GM21786 (cell line): ENCODE measurements around the gene ENO4.
A peak's percentile ranks its signal among the peaks of the same experiment; 100 is the strongest.

Source experiments
- ATAC-seq: cut with Tn5 transposase; IDR thresholded peaks from one replicate; pipeline ENCODE4 v1.9.1; 2021; ENCODE audit not compliant: unreplicated experiment

The ENO4 gene, protein sequence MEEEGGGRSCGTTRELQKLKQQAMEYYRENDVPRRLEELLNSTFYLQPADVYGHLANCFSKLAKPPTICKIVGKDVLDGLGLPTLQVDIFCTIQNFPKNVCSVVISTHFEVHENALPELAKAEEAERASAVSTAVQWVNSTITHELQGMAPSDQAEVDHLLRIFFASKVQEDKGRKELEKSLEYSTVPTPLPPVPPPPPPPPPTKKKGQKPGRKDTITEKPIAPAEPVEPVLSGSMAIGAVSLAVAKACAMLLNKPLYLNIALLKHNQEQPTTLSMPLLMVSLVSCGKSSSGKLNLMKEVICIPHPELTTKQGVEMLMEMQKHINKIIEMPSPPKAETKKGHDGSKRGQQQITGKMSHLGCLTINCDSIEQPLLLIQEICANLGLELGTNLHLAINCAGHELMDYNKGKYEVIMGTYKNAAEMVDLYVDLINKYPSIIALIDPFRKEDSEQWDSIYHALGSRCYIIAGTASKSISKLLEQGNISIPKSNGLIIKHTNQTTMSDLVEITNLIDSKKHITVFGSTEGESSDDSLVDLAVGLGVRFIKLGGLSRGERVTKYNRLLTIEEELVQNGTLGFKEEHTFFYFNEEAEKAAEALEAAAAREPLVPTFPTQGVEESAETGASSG

GRCh38 chr10:116849248-116850057 is at the start of gene ENO4:
TSS of gene ENO4 (plus strand) at chr10:116849499. CDS start at chr10:116849567, 68 bp downstream.
- ATAC-seq = peak; percentile 49

- ATAC-seq = no peak
Observed at GRCh38 chr10:116800286-116800929, 48.9 kb upstream of the ENO4 start.

- ATAC-seq = no peak
Observed at GRCh38 chr10:116801658-116802057, 47.6 kb upstream of the ENO4 start.

- ATAC-seq = no peak
Observed at GRCh38 chr10:116802474-116802873, 46.8 kb upstream of the ENO4 start.

DNA sequence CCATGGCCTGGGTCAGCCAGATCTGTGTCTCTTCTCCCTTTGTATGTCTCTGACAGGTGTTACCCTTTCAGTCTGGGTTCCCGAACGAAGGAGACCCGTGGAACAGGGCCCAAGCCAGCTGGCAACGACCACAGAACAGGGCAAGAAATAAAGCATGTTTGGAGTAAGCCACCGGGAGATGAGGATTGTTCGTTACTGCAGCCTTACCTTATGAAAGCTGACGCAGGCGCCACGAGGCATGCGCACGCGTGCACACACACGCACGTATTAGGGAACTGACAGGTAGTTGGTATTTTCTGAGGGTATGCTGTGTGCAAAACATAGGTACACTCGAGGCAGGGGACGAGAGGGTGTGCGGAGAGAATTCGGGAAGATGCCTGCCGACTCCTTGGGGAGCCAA is 46.4 kb upstream of the ENO4 start:
- ATAC-seq = no peak

DNA sequence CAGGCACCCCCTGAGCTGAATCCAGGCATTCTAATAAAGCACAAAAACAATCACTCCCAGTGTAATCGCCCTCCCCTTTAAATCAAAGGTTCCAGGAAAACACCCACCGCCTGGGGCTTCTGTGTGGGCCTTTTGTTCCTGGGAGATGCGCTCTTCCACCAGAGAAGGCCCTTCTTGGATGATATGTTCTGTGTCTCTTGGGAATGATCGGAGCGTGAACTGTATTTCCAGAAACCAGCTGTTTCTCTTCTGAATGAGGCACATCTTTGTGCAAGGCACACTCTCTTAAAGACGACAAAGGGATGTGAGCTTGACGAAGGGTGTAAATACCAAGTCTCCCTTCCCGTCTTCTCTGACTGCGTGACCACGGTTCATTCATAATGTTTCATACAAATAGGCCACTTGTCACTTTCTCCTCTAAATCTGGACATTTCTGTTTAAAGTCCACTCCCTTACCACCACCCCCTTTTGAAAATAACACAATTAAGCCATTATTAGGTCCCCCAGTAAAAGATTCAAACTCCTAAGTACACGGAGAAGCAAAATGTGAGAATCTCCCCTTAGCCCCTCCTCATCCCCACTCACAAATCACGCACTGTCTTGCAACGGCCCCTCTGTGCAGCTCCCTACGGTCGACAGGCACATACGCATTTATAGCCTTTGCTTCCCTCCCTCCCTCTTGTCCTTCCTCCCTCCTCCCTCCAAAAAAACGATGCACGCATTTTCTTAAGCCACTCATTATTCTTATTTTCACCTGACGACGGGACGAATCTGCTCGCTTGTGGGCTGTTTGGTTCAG is 45.6 kb upstream of the ENO4 start:
- no peak for ATAC-seq

GRCh38 chr10:116808706-116809105 is 40.6 kb upstream of the ENO4 start:
- no peak for ATAC-seq

DNA sequence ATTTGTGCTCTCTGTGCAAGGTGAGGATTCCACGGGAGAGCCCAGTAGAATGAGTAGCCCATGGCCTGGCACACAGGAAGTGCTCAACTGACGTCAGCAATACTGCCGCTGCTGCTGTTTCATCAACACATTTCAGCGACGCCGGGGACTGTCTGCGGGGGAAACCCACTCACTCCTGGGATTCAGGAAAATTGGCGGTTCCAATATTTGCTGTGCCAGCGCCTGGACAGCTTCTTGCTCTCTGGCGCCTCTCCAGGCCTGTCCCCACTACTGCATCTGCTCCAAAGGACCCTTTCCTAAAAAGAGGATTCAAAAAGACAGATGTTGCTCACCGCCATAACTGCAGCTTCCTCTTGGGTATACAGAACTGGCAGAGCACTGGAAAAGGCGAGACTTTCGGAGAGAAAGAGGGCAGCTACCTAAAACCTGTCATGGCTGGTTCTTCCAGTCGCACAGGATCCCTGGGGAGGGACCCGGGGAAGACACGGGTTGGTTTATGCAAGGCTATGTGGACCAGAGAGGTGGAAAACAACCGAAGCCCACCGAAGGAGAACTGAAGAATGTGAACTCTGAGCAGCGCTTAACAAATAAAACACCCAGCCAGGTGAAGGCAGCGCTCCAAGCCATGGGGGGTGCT is 39.7 kb upstream of the ENO4 start:
- ATAC-seq = no peak

- no peak for ATAC-seq
Observed at GRCh38 chr10:116810120-116810500, 39.2 kb upstream of the ENO4 start.

DNA sequence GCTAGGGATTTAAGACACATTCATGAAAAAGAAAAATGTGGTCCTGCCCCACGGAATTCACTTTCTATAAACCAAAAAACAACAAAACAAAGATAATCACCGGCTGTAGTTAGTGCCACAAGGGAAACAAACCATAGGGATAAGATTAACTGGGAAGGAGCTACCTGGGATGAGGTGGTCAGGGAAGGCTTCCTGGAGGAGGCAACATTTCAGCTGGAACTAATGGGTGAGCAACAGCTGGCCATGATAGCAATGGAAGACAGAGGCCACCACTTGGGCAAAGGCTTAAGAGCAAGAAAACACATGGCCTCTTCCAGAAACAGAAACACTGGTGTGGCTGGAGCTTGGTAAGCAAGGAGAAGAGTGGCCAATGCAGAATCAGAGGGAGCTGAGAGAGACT is 38.4 kb upstream of the ENO4 start:
- no peak for ATAC-seq

DNA sequence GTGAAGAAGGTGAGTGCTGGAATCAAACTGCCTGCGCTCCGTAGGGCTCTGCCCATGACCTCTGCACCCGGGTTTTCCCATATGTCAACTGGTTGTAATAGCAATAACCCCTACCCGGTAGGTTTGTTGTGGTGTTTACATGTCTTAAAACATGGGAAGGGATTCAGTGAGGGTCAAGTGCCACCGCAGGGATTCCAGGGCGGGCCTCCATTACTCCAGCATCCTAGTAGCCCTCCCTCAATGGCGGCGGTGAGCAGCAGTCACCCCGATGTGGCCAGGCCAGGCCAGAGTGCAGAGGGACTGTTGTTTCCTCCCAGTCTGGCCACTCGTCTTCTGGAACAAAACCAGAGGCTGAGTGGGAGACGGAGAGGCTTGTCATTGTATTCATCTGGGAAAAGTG is 37.6 kb upstream of the ENO4 start:
- ATAC-seq = no peak

- no peak for ATAC-seq
Observed at GRCh38 chr10:116815641-116816415, 33.5 kb upstream of the ENO4 start.

DNA sequence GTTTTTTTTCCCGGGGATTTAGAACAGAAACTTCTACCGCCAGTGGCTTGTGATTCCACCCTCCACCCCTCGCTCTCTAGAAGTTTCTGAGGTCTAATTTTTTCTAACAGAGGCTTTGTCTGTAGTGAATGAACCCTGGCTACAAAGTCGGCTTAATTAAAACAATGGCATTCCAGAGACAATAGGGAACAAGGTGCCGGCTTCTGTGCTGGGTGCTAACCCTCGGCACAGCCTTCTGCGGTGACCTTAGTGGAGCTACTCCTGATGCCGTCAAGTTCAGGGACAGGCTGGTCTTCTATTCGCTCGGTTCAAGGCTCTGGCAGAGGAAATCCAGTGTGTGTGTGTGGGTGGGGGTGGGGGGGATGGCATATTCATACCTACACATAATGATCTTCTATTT is 32.1 kb upstream of the ENO4 start:
- no peak for ATAC-seq

DNA sequence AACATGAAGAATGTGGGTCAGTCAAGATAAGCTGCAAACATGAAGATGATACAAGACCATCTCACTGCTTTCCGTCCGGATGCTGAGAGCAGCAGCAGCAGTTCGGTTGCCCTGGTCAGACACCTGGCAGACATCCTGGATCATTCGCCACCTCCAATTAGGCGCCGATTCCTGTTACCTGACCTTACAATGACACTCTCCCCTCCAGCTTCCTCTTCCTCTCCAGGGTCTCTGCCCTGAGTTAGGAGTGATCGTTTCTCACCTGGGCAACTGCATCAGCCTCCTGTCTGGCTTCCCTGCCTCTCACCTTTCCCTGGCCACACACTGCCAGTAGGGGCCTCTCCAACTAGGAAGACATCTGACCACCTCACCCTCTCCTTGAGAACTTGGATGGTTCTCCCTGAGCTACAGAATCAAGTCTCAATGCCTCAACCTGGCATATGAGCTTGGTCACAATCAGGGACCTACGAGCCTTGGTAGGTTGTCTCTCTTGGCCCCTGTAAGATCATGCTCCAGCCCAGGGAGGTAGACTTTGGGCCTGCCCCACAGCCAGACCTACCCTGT is 31.4 kb upstream of the ENO4 start:
- ATAC-seq = no peak

GRCh38 chr10:116819999-116820677 is 29.2 kb upstream of the ENO4 start:
- ATAC-seq = no peak

GRCh38 chr10:116825901-116826300 is 23.4 kb upstream of the ENO4 start:
- ATAC-seq = no peak

DNA sequence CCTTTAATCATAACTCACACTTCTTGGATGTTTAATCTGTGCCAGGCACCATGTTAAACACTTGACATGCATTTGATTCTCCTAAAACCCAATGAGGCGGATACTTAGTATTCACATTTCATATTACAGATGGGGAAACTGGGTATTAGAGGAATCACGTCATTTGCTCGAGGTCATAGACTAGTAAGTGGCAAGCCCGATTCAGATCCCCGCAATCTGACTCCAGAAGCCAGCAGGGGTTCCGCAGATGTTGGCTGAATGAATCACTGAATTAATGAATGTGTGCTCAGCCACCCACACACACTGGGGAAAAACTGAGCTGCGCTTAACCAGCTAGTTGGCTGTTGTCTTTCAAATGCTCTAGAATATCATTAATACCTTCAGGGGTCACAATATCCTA is 22.5 kb upstream of the ENO4 start:
- ATAC-seq = no peak

DNA sequence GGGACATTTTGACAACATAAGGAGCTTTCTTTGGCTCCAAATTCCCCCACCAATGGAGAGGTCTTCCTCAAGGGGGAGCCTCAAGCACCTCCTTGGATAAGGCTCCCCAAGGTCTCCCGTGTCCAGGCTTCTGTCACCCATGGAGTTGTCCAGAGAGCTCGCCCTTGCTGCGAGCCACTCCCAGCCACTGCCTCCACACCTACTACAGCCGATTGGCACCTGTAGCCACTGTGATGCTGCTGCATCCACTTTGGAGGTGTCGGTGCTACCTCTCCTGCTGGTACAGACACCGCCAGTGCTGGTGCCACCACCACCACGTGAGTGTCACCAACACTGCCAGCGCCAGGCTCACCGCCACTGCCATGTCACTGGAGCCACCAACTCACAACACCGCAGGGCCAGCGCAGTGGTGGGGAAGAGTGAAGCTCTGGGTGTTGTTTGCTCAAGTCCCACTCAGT is 22.1 kb upstream of the ENO4 start:
- no peak for ATAC-seq
